HG03342 (cell line): ENCODE results near the gene STON2.
"Not testable (repeated sequence)": the region's sequence is repeated elsewhere in the genome, so short reads cannot be mapped to it uniquely, and the experiment has no call there.

Experiments used
- ATAC-seq: cut with Tn5 transposase; IDR thresholded peaks from one replicate; pipeline ENCODE4 v1.9.1; 2021; ENCODE audit warnings: mild to moderate bottlenecking, moderate library complexity; ENCODE audit not compliant: unreplicated experiment

The STON2 gene

DNA sequence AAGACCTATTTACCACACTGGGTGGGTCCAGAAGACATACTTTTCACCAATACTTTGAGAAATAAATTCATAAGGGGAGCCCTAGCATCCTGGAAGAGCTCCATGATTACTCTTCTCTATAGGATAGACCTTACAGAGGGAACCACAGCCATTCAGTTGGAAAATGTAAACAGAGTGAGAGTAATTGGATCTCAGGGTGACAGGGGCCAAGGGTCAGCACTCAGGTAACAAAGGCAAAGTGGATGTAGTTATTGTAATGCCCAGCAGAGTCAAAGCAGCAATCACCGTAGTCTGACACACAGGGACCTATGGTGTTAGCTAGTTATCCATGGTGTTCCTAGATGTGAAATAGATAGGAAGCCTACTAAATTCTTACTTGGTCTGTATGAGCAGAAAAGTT, 168.6 kb downstream of the STON2 start:
- ATAC-seq: no peak

- ATAC-seq: no peak
Observed at GRCh38 chr14:81224222-81224621, 175.9 kb downstream of the STON2 start.

DNA sequence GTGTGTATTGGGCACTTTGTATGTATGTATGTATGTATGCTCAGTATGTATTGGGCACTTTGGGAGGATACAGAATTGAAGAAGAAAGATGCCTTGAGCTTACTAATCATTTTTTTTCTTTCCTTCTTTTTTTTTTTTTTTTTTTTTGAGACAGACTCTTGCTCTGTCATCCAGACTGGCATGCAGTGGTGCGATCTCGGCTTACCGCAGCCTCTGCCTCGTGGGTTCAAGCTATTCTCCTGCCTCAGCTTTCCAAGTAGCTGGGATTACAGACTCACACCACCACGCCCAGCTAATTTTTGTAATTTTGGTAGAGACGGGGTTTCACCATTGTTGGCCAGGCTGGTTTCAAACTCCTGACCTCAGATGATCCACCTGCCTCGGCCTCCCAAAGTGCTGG, 176.3 kb downstream of the STON2 start:
- not testable (repeated sequence) for ATAC-seq

GRCh38 chr14:81222691-81223090, 177.4 kb downstream of the STON2 start:
- no peak for ATAC-seq

- ATAC-seq: no peak
Observed at GRCh38 chr14:81222126-81222525, 178.0 kb downstream of the STON2 start.

GRCh38 chr14:81221579-81222102, 178.5 kb downstream of the STON2 start:
- ATAC-seq: no peak

- ATAC-seq: peak; percentile 74
Observed at GRCh38 chr14:81220830-81221578, 179.1 kb downstream of the STON2 start, which contains the start of gene GTF2A1. GTF2A1 (minus strand) TSS chr14:81220959; CDS start chr14:81220518, 441 bp downstream.

GRCh38 chr14:81220580-81220829, 179.6 kb downstream of the STON2 start:
- ATAC-seq: no peak

- ATAC-seq: no peak
Observed at GRCh38 chr14:81219759-81220579, 180.2 kb downstream of the STON2 start.

GRCh38 chr14:81219210-81219758, 180.8 kb downstream of the STON2 start:
- ATAC-seq: peak; percentile 53

GRCh38 chr14:81211844-81212243, 188.3 kb downstream of the STON2 start:
- peak; percentile 75 for ATAC-seq
